Retinal pigment epithelial cell (primary cell): Measurements from ENCODE around the gene SYT17.
A peak's percentile ranks its signal among the peaks of the same experiment; 100 is the strongest.

Source experiments
- DNase-seq: peaks from one replicate; pipeline ENCODE4 v3.0.0-alpha.2; 2010; ENCODE audit warnings: low read depth
- H3K4me3 ChIP-seq: 2 replicates; pipeline ENCODE4 v1.5.1; 2011; ENCODE audit warnings: mild to moderate bottlenecking, low read length, control low read depth, moderate library complexity
- TF ChIP-seq, protein P1 (sequence below): conservative IDR thresholded peaks from 2 replicates; pipeline ENCODE4 v1.5.1; 2011; ENCODE audit warnings: low read depth, low read length, control low read depth, inconsistent platforms

SYT17 gene

DNA sequence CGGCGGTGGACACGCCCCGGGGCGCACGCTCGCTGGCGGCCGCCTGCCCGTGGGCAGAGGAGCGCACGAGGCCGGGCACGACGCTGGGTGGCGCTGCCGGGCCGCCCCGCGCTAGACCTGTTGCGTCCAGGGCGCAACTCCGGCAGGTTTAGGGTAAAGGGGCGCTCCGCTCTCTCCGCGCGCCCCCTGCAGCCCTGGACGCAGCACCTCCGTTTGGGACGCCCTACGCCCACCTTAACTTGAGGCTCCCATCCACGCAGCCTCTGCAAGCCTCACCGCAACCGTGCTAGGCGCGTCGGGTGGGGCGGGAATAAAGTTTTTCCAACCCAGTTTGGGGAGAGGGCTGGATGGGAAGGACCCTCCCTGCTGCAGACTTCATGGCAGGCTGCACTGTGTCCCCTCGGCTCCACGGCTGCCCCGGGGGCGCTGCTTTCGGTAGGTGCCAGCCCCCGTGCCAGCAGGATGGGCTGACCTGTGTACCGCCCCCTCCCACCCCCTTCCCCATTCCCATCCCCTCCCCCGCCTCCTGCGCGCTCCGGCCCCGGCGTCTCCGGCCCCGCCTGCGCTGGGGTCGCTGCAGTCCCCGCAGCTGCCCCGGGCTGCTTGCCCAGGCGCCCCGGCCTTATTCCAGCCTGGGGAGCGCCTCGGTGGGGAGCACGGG lies at the start of gene SYT17:
TSS of gene SYT17 (plus strand) at position 531 of the 661 bp plus-strand sequence. CDS start 407 bp downstream, outside the sequence.
- no peak for DNase-seq
- peak within 1 kb of the TSS; percentile 68 for H3K4me3 ChIP-seq
- TF ChIP-seq, protein P1, sequence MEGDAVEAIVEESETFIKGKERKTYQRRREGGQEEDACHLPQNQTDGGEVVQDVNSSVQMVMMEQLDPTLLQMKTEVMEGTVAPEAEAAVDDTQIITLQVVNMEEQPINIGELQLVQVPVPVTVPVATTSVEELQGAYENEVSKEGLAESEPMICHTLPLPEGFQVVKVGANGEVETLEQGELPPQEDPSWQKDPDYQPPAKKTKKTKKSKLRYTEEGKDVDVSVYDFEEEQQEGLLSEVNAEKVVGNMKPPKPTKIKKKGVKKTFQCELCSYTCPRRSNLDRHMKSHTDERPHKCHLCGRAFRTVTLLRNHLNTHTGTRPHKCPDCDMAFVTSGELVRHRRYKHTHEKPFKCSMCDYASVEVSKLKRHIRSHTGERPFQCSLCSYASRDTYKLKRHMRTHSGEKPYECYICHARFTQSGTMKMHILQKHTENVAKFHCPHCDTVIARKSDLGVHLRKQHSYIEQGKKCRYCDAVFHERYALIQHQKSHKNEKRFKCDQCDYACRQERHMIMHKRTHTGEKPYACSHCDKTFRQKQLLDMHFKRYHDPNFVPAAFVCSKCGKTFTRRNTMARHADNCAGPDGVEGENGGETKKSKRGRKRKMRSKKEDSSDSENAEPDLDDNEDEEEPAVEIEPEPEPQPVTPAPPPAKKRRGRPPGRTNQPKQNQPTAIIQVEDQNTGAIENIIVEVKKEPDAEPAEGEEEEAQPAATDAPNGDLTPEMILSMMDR = peak; percentile 59

DNA sequence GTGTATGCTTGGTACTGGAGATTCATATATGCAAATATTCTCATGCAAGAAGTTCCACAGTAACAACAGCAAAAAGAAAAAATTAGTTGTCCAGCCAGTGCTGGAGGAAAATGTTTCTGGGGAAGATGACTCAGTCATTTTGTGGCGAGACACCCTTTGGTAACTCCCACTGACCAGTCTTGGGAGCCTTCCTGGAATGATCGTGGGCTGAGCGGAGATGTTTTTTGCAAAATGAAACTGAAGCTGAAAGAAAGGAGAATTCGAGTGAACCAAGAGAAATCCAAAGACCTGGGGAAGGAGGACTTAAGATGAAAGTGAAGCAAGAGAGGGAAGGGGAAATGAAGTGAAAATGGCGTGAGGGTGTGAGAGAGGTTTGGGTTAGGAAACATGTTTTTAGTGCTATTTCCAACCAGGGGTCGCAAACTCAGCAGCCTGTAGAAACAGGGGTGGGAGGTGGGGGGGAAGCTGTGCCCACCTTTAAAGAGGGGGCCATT lies 49.1 kb upstream of the SYT17 start:
- no peak for DNase-seq
- peak overlapping the region; percentile 30 for H3K4me3 ChIP-seq
- TF ChIP-seq, protein P1 = no peak

DNA sequence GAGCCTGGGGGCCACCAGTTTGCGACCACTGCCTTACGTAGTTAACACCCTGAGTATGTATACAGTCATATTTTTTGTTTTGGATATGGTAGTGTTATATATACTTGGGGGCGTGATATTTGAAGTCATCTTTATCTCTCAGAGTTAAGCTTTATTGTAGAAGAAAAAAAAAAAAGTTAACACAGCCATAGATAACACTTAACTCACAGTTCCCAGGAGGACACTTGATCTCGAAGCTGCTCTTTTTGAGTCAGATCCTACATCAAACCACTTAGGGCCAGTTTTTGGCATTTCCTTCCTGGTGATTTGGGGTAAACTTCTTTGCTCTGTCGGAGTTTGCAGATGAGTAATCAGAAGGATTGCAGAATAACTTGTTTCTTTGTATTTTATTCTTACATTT lies 48.5 kb upstream of the SYT17 start:
- TF ChIP-seq, protein P1 = no peak
- no peak for DNase-seq
- H3K4me3 ChIP-seq = no peak overlapping the region

DNA sequence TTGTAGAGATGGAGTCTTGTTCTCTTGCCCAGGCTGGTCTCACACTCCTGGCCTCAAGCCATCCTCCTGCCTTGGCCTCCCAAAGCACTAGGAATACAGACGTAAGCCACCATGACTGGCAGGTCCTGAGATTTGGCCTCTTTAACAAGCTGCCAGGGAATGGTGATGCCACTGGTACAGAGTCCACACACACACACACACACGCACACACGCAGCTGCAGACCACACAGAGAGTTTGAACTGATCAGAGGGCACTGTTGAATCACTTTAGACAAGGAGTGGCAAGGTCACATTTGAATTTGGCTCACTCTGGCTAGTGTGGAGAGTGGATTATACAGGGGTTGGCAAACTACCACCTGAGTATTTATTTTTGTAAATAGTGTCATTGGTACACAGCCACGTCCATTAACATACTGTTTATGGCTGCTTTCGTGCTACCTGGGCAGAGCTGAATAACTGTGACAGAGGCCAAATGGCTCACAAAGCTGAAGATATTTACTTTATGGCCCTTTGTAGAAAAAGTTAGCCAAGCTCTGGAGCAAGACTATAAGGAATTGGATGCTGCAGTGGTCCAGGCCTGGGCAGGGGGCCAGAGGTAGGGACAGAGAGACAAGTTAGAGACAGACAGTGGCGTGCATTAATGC lies 44.4 kb upstream of the SYT17 start:
- TF ChIP-seq, protein P1 = no peak
- no peak for DNase-seq
- H3K4me3 ChIP-seq = no peak overlapping the region

- TF ChIP-seq, protein P1 = no peak
Measured at GRCh38 chr16:19126300-19126699, 41.7 kb upstream of the SYT17 start.

GRCh38 chr16:19127205-19127604 lies 40.8 kb upstream of the SYT17 start:
- DNase-seq = no peak
- TF ChIP-seq, protein P1 = no peak
- no peak overlapping the region for H3K4me3 ChIP-seq

More at GRCh38 chr16:19126300-19126699, 41.7 kb upstream of the SYT17 start:
- DNase-seq = no peak
- H3K4me3 ChIP-seq = no peak overlapping the region
